ENCODE data around the gene CYB5R3.

GRCh38 chr22:42642806-42643633, 6.2 kb downstream of the CYB5R3 start:
- TF ChIP-seq CTCF (IDR thresholded peaks at IDR 0.05), result no peak
- TF ChIP-seq EP300 (IDR thresholded peaks at IDR 0.05), result no peak
- no peak for TF ChIP-seq POLR2AphosphoS5 (IDR thresholded peaks at IDR 0.05)

Data from suprapubic skin (tissue), 4 donors.